H9 (cell line): ENCODE data around the gene TTC28. TPM values are rescaled to one million over a fixed set of nuclear protein-coding genes. Genes with fewer than 3 reads are reported as not detected.

Experiments used
- DNase-seq: peaks from one replicate; pipeline ENCODE4 v3.0.0-alpha.2; 2017
- H2AFZ ChIP-seq: one replicate; pipeline ENCODE4 v1.6.1; 2013; ENCODE audit warnings: mild to moderate bottlenecking, low read length, control low read depth, moderate library complexity
- H2AK5ac ChIP-seq: 2 replicates; pipeline ENCODE4 v1.6.1; 2013; ENCODE audit warnings: low read length, control low read depth, mixed read lengths; ENCODE audit not compliant: insufficient read length
- H2BK120ac ChIP-seq: one replicate; pipeline ENCODE4 v1.6.1; 2013; ENCODE audit warnings: low read depth, mild to moderate bottlenecking, low read length, control low read depth, inconsistent platforms; ENCODE audit not compliant: poor library complexity, severe bottlenecking
- H2BK12ac ChIP-seq: 2 replicates; pipeline ENCODE4 v1.6.1; 2013; ENCODE audit warnings: low read length, control low read depth, mixed read lengths, low read depth; ENCODE audit not compliant: insufficient read length
- H2BK15ac ChIP-seq: 2 replicates; pipeline ENCODE4 v1.6.1; 2013; ENCODE audit warnings: low read depth, low read length, control low read depth
- H2BK20ac ChIP-seq: one replicate; pipeline ENCODE4 v1.6.1; 2013; ENCODE audit warnings: low read depth, mild to moderate bottlenecking, low read length, control low read depth, inconsistent platforms; ENCODE audit not compliant: poor library complexity, severe bottlenecking
- H2BK5ac ChIP-seq: 2 replicates; pipeline ENCODE4 v1.6.1; 2013; ENCODE audit warnings: low read length, control low read depth, mixed read lengths; ENCODE audit not compliant: insufficient read length
- H3K14ac ChIP-seq: 2 replicates; pipeline ENCODE4 v1.6.1; 2013; ENCODE audit warnings: low read length, control low read depth; ENCODE audit not compliant: insufficient read depth
- H3K18ac ChIP-seq: 2 replicates; pipeline ENCODE4 v1.6.1; 2013; ENCODE audit warnings: low read depth, mild to moderate bottlenecking, mixed read lengths, low read length, control low read depth; ENCODE audit not compliant: insufficient read length
- H3K23ac ChIP-seq: 2 replicates; pipeline ENCODE4 v1.6.1; 2013; ENCODE audit warnings: low read length, control low read depth, mixed read lengths, low read depth; ENCODE audit not compliant: insufficient read length
- H3K23me2 ChIP-seq: 2 replicates; pipeline ENCODE4 v1.6.1; 2013; ENCODE audit warnings: low read depth, mild to moderate bottlenecking, mixed read lengths, low read length, control low read depth; ENCODE audit not compliant: insufficient read length, poor library complexity, severe bottlenecking
- H3K27ac ChIP-seq: 2 replicates; pipeline ENCODE4 v1.5.1; 2013; ENCODE audit warnings: low read length, control low read depth, mixed read lengths, low read depth; ENCODE audit not compliant: insufficient read length
- H3K27me3 ChIP-seq: 2 replicates; pipeline ENCODE4 v1.6.1; 2013; ENCODE audit warnings: low read length, control low read depth, inconsistent platforms; ENCODE audit not compliant: insufficient read depth
- H3K4ac ChIP-seq: 2 replicates; pipeline ENCODE4 v1.6.1; 2013; ENCODE audit warnings: low read depth, mild to moderate bottlenecking, control low read depth, inconsistent platforms, low read length, moderate library complexity
- H3K4me1 ChIP-seq: 2 replicates; pipeline ENCODE4 v1.6.1; 2013; ENCODE audit warnings: low read length, control low read depth, inconsistent platforms; ENCODE audit not compliant: insufficient read depth
- H3K4me2 ChIP-seq: 2 replicates; pipeline ENCODE4 v1.6.1; 2013; ENCODE audit warnings: low read length, control low read depth, mixed read lengths; ENCODE audit not compliant: insufficient read length, insufficient read depth
- H3K56ac ChIP-seq: 2 replicates; pipeline ENCODE4 v1.6.1; 2013; ENCODE audit warnings: low read depth, mild to moderate bottlenecking, mixed read lengths, low read length, control low read depth; ENCODE audit not compliant: insufficient read length
- H3K79me1 ChIP-seq: 2 replicates; pipeline ENCODE4 v1.6.1; 2013; ENCODE audit warnings: low read depth, mild to moderate bottlenecking, moderate library complexity, low read length, control low read depth, inconsistent platforms; ENCODE audit not compliant: insufficient read depth, poor library complexity, severe bottlenecking
- H3K79me2 ChIP-seq: 2 replicates; pipeline ENCODE4 v1.6.1; 2013; ENCODE audit warnings: low read length, control low read depth, inconsistent platforms; ENCODE audit not compliant: insufficient read depth
- H3K9ac ChIP-seq: 2 replicates; pipeline ENCODE4 v1.6.1; 2013; ENCODE audit warnings: low read length, control low read depth, mixed read lengths; ENCODE audit not compliant: insufficient read length; ENCODE audit errors: extremely low read depth
- H3K9me3 ChIP-seq: one replicate; pipeline ENCODE4 v1.6.1; 2013; ENCODE audit warnings: low read depth, low read length, inconsistent platforms; ENCODE audit not compliant: control insufficient read depth
- H3T11ph ChIP-seq: one replicate; pipeline ENCODE4 v1.6.1; 2013; ENCODE audit warnings: mild to moderate bottlenecking, low read length, control low read depth, inconsistent platforms
- H4K20me1 ChIP-seq: one replicate; pipeline ENCODE4 v1.6.1; 2013; ENCODE audit not compliant: control insufficient read depth, insufficient read length, insufficient read depth
- H4K5ac ChIP-seq: 2 replicates; pipeline ENCODE4 v1.6.1; 2013; ENCODE audit warnings: low read depth, mild to moderate bottlenecking, mixed read lengths, low read length, control low read depth; ENCODE audit not compliant: insufficient read length
- H4K8ac ChIP-seq: replicated peaks from 2 replicates; pipeline ENCODE4 v1.6.1; 2013; ENCODE audit warnings: low read length, control low read depth, mixed read lengths, low read depth; ENCODE audit not compliant: insufficient read length
- H4K91ac ChIP-seq: 2 replicates; pipeline ENCODE4 v1.6.1; 2013; ENCODE audit warnings: low read depth, mild to moderate bottlenecking, moderate library complexity, mixed read lengths, low read length, control low read depth; ENCODE audit not compliant: insufficient read length
- H3K27ac Mint-ChIP-seq, 3 experiments: 2 replicates in 2 of 3; 3 replicates in 1 of 3; pipeline ENCODE4 v1.8.0; 2020 to 2021; ENCODE audit warnings: mixed read lengths in 3 of 3, mild to moderate bottlenecking in 1 of 3, moderate library complexity in 1 of 3
- H3K27me3 Mint-ChIP-seq: 2 replicates; pipeline ENCODE4 v1.8.0; 2021; ENCODE audit warnings: low read depth, mild to moderate bottlenecking, moderate library complexity, mixed read lengths
- H3K36me3 Mint-ChIP-seq, 3 experiments: 2 replicates in 2 of 3; 3 replicates in 1 of 3; pipeline ENCODE4 v1.8.0; 2020 to 2021; ENCODE audit warnings: low read depth in 3 of 3, mixed read lengths in 3 of 3; ENCODE audit not compliant: insufficient read depth in 1 of 3
- H3K4me1 Mint-ChIP-seq, 2 experiments: 2 replicates each; pipeline ENCODE4 v1.8.0; 2020; ENCODE audit warnings: mixed read lengths in 2 of 2
- H3K4me3 Mint-ChIP-seq, 2 experiments: 2 replicates in 1 of 2; 3 replicates in 1 of 2; pipeline ENCODE4 v1.8.0; 2020 to 2021; ENCODE audit warnings: mild to moderate bottlenecking in 2 of 2, mixed read lengths in 2 of 2, moderate library complexity in 1 of 2
- H3K9me3 Mint-ChIP-seq, 2 experiments: 2 replicates in 1 of 2; 3 replicates in 1 of 2; pipeline ENCODE4 v1.8.0; 2020; ENCODE audit warnings: mild to moderate bottlenecking in 2 of 2, mixed read lengths in 2 of 2, moderate library complexity in 1 of 2
- WGBS: extraction: QIAGEN DNeasy Blood & Tissue Kit; methylation state at CpG from one replicate; pipeline ENCODE4 v1.1.7; 2013; ENCODE audit warnings: missing lambda C conversion rate, low lambda C conversion rate, mixed read lengths; ENCODE audit not compliant: insufficient read length; ENCODE audit errors: extremely low coverage; 5-methylcytosine and 5-hydroxymethylcytosine counted together
- total RNA-seq: library from RNA; stranded (reverse); gene quantifications from 2 replicates; pipeline ENCODE4 v1.2.1, GENCODE V29; 2021
- TF ChIP-seq, protein P1 (sequence below): fragments of 200-600 bp; sonication (generic); conservative IDR thresholded peaks from 3 replicates; pipeline ENCODE4 v1.8.0; 2021; ENCODE audit warnings: antibody characterized with exemption, mild to moderate bottlenecking

Gene TTC28
- total RNA-seq, 1 experiment from 2014 or later = 13.6 TPM

DNA sequence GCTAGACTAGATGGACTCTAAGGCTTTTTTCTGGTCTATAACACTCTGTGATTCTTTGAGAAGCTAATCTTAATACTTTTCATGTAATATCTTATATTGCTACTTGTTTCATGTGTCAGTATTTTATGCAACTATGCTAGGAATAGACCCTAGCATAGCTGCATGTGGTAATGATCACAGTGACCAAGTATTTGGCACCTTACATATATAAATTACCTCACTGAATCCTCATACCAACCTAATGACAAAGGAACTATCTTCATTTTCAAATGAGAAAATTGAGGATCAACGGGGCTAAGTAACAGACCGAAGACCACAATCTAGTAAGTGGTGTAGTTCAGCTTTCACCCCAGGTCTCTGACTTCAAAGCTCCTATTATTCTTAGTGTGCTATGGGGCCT is 433.2 kb downstream of the TTC28 start:
- no peaks in the 10 kb centered on the region for H3K79me2 ChIP-seq
- H3K4me1 ChIP-seq = no peaks in the 10 kb centered on the region
- TF ChIP-seq, protein P1, sequence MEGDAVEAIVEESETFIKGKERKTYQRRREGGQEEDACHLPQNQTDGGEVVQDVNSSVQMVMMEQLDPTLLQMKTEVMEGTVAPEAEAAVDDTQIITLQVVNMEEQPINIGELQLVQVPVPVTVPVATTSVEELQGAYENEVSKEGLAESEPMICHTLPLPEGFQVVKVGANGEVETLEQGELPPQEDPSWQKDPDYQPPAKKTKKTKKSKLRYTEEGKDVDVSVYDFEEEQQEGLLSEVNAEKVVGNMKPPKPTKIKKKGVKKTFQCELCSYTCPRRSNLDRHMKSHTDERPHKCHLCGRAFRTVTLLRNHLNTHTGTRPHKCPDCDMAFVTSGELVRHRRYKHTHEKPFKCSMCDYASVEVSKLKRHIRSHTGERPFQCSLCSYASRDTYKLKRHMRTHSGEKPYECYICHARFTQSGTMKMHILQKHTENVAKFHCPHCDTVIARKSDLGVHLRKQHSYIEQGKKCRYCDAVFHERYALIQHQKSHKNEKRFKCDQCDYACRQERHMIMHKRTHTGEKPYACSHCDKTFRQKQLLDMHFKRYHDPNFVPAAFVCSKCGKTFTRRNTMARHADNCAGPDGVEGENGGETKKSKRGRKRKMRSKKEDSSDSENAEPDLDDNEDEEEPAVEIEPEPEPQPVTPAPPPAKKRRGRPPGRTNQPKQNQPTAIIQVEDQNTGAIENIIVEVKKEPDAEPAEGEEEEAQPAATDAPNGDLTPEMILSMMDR = no peak
- Mint-ChIP-seq H3K4me3 (no peak overlapping the region), H3K4me1 (peaks cover 16 to 20% of the 10 kb centered on the region in 2 experiments), H3K27me3 (peaks cover 75% of the 10 kb centered on the region), H3K9me3 (no peaks in the 10 kb centered on the region), H3K27ac (no peak overlapping the region), H3K36me3 (no peaks in the 10 kb centered on the region)
- H3K56ac ChIP-seq = no peak overlapping the region
- no peaks in the 10 kb centered on the region for H4K20me1 ChIP-seq
- H2AFZ ChIP-seq = no peak overlapping the region
- no CpG with 5 or more reads among the region's 2 CpGs for WGBS
- H4K8ac ChIP-seq = no peak overlapping the region
- H3T11ph ChIP-seq = no peak overlapping the region
- no peak overlapping the region for H3K9ac ChIP-seq
- no peak overlapping the region for H3K18ac ChIP-seq
- H2BK15ac ChIP-seq = no peak overlapping the region
- no peak overlapping the region for H2BK20ac ChIP-seq
- no peak overlapping the region for H4K91ac ChIP-seq
- no peak overlapping the region for H3K14ac ChIP-seq
- no peak overlapping the region for H3K4me2 ChIP-seq
- H2AK5ac ChIP-seq = no peak overlapping the region
- no peak overlapping the region for H3K23ac ChIP-seq
- H4K5ac ChIP-seq = no peak overlapping the region
- H2BK12ac ChIP-seq = no peak overlapping the region
- no peaks in the 10 kb centered on the region; the same call in 1 of the 2 replicates for H3K27me3 ChIP-seq
- no peaks in the 10 kb centered on the region for H3K9me3 ChIP-seq
- no peak overlapping the region for H3K4ac ChIP-seq
- H2BK5ac ChIP-seq = no peak overlapping the region
- no peak overlapping the region for H3K27ac ChIP-seq
- H3K23me2 ChIP-seq = no peaks in the 10 kb centered on the region
- no peak for DNase-seq
- no peak overlapping the region for H2BK120ac ChIP-seq
- no peaks in the 10 kb centered on the region for H3K79me1 ChIP-seq
